ENCODE measurements around the gene STAC2.

STAC2 gene

DNA sequence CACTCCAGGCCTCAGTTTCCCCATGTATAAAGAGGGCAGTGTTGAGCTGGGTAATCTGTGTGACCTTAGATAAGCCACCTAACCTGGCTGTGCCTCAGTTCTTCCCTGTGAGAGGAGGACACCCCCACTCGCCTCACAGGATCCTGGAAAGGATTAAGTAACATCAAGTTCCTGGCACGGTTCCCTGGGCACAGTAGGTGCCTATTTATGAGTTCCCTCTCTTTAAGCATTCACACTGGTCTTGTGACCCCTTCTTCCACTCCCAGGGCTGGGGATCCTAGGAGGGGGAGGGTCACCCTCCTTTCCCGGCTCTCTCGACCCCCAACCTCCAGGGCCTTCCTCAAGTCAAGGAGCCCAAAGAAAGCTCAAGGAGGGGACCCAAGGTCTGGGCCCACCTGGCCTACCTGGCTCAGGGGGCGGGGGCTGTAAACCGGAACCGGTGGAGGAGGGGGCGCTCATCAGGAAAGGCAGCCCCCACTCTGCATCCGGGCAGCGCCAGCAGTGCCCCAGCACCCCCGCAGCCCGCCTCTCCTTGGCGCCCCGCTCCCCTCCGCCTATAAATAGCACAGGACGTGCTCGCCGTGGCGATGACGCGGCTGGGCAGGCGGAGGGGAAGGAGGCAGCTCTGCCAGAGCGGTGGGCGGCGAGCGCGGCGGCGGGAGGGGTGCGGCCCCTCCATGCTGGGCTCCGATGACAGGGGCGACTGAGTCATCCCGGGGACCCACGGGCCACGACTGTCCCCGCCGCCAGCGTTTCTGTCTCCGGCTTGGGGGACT, 16.2 kb downstream of the STAC2 start:
- DNase-seq (ENCODE audit: low read depth): peak; percentile 57
- H3K4me3 ChIP-seq (ENCODE audit: control insufficient read depth, low read depth, low read length): peak overlapping the region; percentile 10
- TF ChIP-seq, protein P1, sequence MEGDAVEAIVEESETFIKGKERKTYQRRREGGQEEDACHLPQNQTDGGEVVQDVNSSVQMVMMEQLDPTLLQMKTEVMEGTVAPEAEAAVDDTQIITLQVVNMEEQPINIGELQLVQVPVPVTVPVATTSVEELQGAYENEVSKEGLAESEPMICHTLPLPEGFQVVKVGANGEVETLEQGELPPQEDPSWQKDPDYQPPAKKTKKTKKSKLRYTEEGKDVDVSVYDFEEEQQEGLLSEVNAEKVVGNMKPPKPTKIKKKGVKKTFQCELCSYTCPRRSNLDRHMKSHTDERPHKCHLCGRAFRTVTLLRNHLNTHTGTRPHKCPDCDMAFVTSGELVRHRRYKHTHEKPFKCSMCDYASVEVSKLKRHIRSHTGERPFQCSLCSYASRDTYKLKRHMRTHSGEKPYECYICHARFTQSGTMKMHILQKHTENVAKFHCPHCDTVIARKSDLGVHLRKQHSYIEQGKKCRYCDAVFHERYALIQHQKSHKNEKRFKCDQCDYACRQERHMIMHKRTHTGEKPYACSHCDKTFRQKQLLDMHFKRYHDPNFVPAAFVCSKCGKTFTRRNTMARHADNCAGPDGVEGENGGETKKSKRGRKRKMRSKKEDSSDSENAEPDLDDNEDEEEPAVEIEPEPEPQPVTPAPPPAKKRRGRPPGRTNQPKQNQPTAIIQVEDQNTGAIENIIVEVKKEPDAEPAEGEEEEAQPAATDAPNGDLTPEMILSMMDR (conservative IDR thresholded peaks at IDR 0.05; ENCODE audit: control insufficient read depth, insufficient read depth, low read depth, low read length): no peak

DNA sequence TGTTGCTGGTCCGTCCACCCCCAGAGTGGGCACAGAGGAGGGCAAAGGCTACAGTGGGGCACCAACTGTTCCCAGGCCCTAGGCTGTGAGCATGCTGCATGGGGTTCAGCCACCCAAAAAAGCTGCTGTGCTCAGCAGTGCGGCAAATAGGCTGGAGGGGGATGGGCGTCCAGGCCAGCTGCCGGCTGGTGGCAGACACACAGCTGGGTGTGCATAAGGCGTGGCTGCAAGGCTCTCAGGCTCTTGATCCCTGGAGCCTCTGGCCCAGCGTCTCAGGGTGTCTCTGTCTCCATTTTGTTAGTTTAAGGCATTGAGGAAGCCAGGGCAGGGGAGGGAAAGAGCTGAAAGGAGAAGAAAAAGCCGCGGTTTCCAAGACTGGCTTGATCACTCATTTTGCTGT, 16.9 kb downstream of the STAC2 start:
- DNase-seq (ENCODE audit: low read depth): no peak
- TF ChIP-seq, protein P1 (conservative IDR thresholded peaks at IDR 0.05; ENCODE audit: control insufficient read depth, insufficient read depth, low read depth, low read length): no peak
- H3K4me3 ChIP-seq (ENCODE audit: control insufficient read depth, low read depth, low read length): no peak overlapping the region

DNA sequence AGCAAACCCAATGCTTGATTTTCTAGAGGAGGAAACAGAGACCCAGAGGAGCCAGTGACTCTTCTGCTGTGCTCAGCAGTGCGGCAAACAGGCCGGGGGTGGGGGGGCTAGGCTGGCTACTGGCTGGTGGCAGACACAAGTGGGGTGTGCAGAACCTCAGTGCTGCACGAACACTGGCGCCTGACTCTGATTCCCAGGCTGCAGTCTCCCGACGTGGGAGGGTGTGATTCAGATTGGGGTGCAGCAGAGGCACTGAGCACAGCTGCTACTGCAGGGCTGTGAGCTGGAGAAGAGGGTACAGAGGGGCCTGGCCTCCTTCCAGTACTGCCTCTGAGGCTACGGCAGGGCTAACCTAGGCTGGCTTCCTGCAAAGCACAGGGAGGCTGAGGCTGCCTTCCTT, 17.6 kb downstream of the STAC2 start:
- no peak overlapping the region for H3K4me3 ChIP-seq (ENCODE audit: control insufficient read depth, low read depth, low read length)
- TF ChIP-seq, protein P1 (conservative IDR thresholded peaks at IDR 0.05; ENCODE audit: control insufficient read depth, insufficient read depth, low read depth, low read length): no peak
- DNase-seq (ENCODE audit: low read depth): no peak

DNA sequence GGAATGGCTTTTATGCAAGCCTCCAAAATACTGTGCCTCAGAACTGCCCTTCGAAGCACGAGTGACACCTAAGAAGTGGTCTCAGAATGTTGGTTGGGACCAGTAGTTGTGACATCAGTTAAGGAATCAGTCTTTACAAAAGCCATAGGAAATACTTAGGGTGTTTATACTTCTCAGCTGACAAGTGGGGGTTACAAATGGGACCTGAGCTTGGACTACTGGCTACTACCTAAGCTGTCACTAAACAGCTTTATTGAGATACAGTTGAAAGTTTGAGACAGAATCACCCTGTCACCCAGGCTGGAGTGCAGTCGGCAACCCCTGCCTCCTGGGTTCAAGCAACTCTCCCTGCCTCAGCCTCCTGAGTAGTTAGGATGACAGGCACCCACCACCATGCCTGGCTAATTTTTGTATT, 20.6 kb downstream of the STAC2 start:
- no peak for DNase-seq (ENCODE audit: low read depth)
- TF ChIP-seq, protein P1 (conservative IDR thresholded peaks at IDR 0.05; ENCODE audit: control insufficient read depth, insufficient read depth, low read depth, low read length): no peak
- H3K4me3 ChIP-seq (ENCODE audit: control insufficient read depth, low read depth, low read length): no peak overlapping the region

DNA sequence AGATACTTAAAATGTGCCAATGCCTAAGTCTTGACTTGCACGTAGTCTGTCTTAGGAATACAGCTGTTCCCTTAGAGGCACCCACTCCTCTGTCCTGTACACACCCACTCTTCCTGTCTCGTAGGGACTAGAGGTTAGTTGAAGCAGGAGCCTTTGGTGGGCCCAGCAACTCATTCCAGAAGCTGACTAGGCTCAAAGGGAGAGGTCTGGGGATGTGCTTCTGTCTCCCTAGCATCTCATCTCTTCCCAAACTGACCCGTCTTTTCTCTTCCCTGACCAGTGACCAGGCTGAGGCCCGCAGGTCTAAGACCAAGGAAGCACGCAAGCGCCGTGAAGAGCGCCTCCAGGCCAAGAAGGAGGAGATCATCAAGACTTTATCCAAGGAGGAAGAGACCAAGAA, 21.5 kb downstream of the STAC2 start:
- no peak overlapping the region for H3K4me3 ChIP-seq (ENCODE audit: control insufficient read depth, low read depth, low read length)
- DNase-seq (ENCODE audit: low read depth): no peak
- TF ChIP-seq, protein P1 (conservative IDR thresholded peaks at IDR 0.05; ENCODE audit: control insufficient read depth, insufficient read depth, low read depth, low read length): no peak

DNA sequence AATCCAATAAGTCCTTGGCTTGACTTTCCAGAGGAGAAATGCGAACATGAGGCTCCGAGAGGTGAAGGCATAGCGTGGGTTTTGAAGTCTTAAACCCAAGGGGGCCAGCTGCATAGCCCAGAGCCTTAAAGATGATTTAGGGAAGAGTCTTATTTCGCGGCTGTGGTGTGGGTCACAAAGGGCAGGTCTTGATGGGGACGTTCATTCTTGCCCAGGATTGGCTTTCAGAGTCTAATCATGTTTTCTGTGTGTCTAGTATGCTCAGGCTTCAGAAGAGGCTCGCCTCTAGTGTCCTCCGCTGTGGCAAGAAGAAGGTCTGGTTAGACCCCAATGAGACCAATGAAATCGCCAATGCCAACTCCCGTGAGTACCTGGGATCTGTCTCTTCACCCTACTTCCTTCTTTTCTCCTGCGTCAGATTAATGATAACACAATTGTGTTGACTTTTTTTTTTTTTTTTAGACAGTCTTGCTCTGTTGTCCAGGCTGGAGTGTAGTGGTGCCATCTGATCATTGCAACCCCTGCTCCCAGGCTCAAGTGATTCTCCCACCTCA, 24.7 kb downstream of the STAC2 start:
- TF ChIP-seq, protein P1 (conservative IDR thresholded peaks at IDR 0.05; ENCODE audit: control insufficient read depth, insufficient read depth, low read depth, low read length): no peak

More for the DNA sequence above, 24.7 kb downstream of the STAC2 start:
- H3K4me3 ChIP-seq (ENCODE audit: control insufficient read depth, low read depth, low read length): peak overlapping the region; percentile 99
- no peak for DNase-seq (ENCODE audit: low read depth)
